Measurements from ENCODE around the gene MCF2L.

Gene MCF2L

DNA sequence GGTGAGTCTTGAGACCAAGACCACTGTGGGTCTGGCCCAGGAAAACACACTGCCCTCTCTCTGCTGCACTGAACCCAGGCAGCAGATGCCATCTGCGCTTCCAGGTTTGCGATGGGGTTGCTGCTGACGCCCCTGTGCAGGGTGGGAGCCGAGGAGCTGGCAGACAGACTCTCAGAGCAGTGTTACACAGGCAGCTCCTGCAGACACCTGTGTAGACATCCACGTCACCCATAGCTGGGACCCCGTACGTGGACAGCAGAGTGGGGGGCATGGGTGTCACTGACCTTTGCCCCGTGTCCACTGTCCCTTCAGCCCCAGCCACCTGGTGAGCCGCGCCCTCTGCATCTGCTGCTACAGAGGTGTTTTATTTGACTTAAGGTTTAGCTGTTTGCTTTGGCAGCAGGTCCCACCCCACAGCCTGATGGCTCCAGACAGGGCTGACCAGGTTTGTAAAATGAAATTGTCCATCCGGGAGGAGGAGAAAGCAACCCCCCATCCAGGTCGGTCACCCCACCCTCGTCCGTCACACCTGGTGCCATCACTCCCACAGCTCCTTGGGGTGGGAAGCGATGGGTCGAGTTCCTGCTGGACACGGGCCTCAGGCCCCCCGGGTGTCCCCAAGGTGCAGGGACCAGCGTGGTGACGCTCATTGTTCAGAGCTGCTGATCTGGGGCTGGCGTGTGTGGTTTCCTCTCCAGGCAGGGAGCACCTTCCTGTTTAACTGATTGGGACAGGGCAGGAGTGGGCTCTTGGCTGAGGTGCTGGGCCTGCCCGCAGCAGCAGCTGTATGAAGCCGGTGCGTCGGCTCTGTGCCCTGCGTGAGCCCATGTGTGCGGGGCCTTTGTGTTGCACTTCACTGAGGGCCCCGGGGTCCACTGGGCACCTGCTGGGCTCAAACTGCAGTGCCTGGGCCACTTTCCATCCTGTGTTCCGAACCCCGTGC lies 28.4 kb downstream of the MCF2L start:
- DNase-seq (ENCODE audit: low read depth in 2 of 3, low spot score in 1 of 3): no peak

DNA sequence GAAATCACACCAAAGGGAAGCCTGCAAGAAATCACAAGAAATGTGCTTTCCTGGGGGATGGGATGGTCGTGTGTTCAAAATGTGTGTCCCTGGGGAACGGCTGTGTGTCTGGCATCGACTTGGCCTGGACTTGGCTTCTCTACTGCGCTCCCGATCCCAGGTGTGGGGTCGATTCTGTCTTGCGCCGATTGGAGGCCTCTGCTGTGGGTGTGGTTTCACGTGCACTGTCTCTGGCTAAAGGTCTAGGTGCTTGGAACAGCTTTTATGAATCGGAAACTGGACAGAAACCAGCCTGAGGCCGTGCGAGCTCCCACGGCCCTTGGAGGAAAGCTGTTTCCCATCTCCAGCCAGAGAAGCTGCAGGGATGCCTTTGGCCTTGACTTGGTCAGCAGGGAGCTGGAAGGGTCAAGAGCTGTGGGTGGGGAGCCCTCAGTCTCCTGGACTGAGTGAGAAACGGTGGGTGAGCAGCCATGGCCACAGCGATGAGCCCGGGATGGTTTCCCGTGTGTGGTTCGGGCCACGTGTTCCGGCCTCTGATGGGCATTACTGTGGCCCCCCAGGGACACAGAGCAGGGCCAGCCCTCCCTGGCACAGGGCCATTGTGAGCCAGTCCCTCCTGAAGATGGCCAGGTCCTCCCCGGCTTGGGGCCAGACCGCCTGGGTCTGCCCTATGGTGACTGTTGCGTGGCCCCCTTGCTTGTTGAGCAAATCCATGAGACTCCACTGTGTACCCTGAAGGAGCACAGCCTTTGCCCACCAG lies 29.7 kb downstream of the MCF2L start:
- no peak for DNase-seq (ENCODE audit: low read depth in 2 of 3, low spot score in 1 of 3)

GRCh38 chr13:112999414-113000177 lies 30.6 kb downstream of the MCF2L start:
- DNase-seq (ENCODE audit: low read depth in 2 of 3, low spot score in 1 of 3): no peak

DNA sequence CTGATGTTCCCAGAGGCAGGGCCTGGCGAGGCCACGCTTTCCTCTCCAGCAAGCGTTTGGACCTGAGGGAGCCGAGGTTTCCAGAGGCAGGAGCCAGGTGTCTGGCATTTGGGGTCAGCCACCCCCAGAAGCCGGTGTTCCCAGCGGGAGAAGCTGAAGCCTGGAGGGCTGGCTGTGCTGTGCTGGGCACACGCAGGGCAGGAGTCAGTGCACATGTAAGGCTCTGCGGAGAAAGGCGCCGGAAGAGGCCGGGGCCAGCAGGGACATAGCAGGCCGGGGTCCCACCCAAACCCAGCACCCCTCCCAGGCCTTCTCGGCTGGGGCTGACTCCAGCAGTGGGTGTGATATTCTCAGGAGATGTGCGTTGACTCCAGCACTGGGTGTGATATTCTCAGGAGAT lies 31.6 kb downstream of the MCF2L start:
- DNase-seq (ENCODE audit: low read depth in 2 of 3, low spot score in 1 of 3): no peak

DNA sequence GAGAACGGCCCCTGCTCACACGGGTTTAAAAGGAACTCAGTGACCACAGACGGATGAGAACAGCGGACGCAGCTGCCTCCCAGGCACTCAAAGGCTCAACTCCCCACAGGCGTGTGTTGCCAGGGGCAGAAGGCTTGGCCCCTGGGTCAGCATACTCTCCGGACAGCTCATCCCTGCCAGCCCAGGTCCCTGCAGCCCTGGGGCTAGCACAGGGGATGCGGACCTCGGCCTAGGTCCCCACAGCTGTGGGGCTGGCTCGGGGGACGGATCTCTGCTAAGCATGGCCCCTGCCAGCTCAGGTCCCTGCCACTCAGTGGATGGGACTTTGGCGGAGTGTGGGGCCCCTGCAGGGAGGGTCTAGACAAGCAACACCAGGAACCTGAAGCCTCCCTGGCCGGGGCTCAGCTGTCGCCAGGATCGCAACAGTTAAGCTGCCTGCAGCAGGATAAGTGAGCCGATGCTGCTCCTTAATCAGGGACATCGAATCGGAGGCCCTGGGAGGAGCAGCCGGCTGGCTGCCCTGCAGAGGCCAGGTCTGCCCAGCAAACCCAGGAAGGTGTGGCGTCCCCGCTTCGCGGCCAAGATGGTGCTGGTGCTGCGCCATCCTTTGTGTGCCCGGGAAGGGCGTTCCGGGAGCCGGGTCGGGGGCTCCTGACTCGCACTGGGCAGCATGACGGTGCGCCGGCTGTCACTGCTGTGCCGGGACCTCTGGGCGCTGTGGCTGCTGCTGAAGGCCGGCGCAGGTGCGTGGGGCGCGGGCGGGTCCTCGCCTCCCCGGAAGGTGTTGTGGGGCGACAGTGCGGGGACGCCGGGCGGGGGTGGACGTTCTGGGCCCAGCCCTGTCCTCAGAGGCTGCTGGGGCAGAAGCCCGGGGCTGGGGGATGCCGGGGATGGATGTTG lies 32.5 kb downstream of the MCF2L start:
- no peak for DNase-seq (ENCODE audit: low read depth in 2 of 3, low spot score in 1 of 3)

DNA sequence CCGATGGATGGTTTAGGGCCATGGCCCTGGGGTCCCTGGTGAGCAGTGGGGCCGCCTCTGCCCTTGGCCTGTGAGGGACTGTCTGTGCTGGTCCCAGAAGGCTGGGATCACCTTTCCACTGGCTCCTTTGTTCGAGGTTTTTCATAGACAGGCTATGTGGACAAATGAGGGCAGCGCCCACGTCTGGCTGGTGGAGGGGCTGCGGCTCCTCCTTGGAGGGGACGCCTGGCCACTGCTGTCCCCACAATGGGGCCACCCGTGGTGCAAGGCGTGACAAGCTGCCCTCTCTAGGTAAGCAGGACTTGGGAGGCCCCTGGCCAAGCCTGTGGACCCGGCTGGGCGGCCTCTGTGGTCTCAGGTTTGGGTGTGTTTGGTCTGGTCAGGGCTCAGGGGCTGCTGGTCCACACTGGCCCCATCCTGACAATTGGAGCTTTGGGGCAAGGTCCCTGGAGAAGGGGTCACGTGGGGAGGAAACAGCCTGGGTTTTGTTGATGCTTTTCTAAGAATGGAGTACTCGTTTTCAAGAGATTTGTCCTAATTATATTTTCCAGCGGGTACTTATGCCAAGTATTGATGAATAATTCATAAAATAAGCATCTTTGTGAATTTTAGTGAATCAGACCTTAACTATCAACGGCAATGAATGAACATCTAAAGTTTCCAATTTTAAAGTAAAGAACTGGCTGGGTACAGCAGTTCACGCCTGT lies 33.3 kb downstream of the MCF2L start:
- no peak for DNase-seq (ENCODE audit: low read depth in 2 of 3, low spot score in 1 of 3)

DNA sequence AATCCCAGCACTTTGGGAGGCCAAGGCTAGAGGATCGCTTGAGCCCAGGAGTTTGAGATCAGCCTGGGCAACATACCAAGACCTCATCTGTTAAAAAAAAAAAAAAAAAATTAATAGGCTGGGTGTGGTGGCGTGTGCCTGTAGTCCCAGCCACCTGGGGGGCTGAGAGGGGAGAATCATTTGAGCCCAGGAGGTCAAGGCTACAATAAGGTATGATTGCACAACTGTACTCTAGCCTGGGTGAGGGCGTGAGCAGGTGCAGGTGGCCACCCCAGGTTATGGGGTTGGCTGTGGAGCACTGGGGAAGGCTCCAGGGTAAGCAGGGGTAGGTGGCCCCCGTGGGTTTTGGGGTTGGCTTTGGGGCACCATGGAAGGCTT lies 33.9 kb downstream of the MCF2L start:
- no peak for DNase-seq (ENCODE audit: low read depth in 2 of 3, low spot score in 1 of 3)

- DNase-seq (ENCODE audit: low read depth in 2 of 3, low spot score in 1 of 3): no peak
Observed at GRCh38 chr13:113004126-113004525, 35.1 kb downstream of the MCF2L start.

GRCh38 chr13:113005076-113005865 lies 36.3 kb downstream of the MCF2L start:
- no peak for DNase-seq (ENCODE audit: low read depth in 2 of 3, low spot score in 1 of 3)

DNA sequence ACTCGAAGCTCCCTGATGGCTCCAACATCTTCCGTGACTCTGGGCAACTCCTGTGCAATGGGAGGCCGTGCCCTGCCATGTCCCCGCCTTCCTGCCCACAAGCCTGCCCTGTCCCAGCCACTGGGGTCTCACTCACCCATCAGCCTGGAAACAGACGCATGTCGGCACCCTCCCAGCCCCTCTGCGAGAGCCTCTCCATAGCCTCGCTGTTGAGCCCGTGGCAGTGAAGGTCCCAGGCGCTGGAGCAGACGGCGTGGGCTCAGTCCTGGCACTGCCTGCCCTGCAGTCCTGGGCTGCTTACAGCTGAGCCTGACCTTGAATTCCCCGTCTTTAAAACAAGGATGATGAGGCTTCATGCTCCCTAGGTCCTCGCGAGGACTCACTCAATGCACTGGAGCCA lies 37.0 kb downstream of the MCF2L start:
- DNase-seq (ENCODE audit: low read depth in 2 of 3, low spot score in 1 of 3): no peak

DNA sequence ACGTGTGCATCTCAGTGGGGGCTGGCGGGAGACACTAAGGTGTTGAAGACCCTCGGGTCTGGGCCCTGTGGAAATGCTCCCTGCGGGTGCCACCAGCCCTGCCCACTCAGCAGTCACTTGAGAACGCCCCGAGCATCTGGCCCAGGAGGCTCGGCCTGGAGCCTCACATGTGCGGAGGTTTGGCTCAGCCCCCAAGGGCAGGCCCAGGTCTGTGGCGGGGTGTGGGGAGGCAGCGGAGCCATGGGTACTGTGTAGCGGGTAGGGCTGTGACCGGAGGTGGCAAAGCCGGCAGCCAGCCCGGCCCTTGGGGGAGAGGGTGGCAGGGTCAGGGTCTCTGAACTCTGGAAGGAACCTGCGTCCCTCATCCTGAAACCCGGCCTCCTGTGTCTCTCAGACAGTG lies 37.6 kb downstream of the MCF2L start:
- DNase-seq (ENCODE audit: low read depth in 2 of 3, low spot score in 1 of 3): no peak

DNA sequence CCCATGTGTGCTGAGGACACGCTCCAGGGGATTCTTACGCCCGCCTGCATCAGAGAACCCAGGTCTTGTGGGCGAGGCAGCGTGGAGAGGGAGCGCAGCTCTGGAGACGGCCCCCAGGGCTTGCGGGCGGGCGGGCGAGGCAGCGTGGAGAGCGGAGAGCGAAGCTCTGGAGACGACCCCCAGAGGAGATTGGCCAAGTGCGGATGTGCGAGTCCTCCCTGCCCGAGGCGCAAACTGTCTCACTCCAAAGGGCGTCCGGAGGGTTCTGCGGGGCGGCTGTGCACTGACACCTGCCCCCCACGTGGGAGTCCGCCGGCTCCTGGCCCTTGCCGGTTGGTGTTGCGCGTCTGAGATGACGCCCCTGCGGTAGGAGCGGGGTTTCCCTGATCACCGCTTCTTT lies 39.8 kb downstream of the MCF2L start:
- DNase-seq (ENCODE audit: low read depth in 2 of 3, low spot score in 1 of 3): no peak

GRCh38 chr13:113009743-113010509 lies 40.9 kb downstream of the MCF2L start:
- no peak for DNase-seq (ENCODE audit: low read depth in 2 of 3, low spot score in 1 of 3)

GRCh38 chr13:113010510-113010865 lies 41.5 kb downstream of the MCF2L start:
- no peak for DNase-seq (ENCODE audit: low read depth in 2 of 3, low spot score in 1 of 3)

- DNase-seq (ENCODE audit: low read depth in 2 of 3, low spot score in 1 of 3): no peak
Observed at GRCh38 chr13:113013303-113013702, 44.3 kb downstream of the MCF2L start.

DNA sequence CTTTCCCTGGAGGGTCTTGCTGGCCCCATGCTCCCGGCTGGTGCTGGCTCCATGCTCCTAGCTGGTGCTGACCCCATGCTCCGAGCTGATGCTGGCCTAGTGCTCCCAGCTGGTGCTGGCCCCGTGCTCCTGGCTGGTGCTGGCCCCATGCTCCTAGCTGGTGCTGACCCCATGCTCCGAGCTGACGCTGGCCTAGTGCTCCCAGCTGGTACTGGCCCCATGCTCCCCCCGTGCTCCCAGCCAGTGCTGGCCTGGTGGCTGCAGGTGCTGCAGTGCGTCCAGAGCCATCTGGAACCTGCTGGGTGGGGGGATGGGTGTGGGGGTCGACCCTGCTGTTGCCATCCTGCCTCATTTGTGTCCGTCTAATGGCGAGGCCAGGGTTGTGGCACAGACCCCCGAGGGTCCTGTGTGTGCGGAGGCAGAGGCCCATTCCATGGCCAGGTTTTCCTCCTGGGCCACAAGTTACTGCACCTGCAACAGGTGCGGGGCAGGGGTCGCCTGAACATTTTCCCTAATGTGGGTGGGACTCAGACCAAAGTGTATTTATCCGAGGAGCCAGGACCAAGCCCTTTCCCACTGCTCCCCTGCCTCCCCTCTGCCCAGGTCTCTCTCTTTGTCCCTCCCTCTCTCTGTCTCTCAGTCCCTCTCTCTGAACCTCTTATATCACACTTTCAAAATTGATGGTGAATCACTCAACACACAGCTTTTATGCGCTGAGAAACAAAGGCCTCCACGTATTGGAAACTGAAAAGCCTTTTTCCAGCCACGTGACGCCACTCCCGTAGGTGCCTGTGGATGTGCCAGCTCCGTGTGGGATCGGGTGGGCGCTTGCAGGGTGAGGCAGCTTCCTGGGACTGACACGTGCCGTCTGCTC lies 45.1 kb downstream of the MCF2L start:
- DNase-seq (ENCODE audit: low read depth in 2 of 3, low spot score in 1 of 3): no peak

All from stimulated activated CD4-positive, alpha-beta T cell treated with anti-CD3 and anti-CD28 coated beads, Interleukin-12 subunit alpha, Interleukin-12 subunit beta, amount 100 ng/mL, for 48 hours (primary cell).